Tibial nerve (tissue), 4 donors: ENCODE results near the gene CCDC88A. TPM values are rescaled to one million over a fixed set of nuclear protein-coding genes. Genes with fewer than 3 reads are reported as not detected.
"Not testable (repeated sequence)": the region's sequence is repeated elsewhere in the genome, so short reads cannot be mapped to it uniquely, and the experiment has no call there.

Experiments used
- DNase-seq, 2 donors: peaks; one replicate each; pipeline ENCODE4 v3.0.0-alpha.2; 2019; ENCODE audit warnings: low spot score in 2 of 2
- H3K27ac ChIP-seq, 4 donors: fragments of 200-600 bp; sonication (generic) in 3 of 4; one replicate each; pipeline ENCODE4 v1.5.1; 2017 to 2019; ENCODE audit warnings: mild to moderate bottlenecking in 1 of 4
- H3K27me3 ChIP-seq, 2 donors: fragments of 200-600 bp; sonication (generic) in 1 of 2; one replicate each; pipeline versions ENCODE4 v1.5.1 to v1.6.0; 2017 to 2019
- H3K36me3 ChIP-seq, 3 donors: fragments of 200-600 bp; sonication (generic); one replicate each; pipeline ENCODE4 v1.5.1; 2018 to 2019
- H3K4me1 ChIP-seq, 4 donors: fragments of 200-600 bp; sonication (generic) in 3 of 4; one replicate each; pipeline ENCODE4 v1.5.1; 2017 to 2019
- H3K4me3 ChIP-seq, 4 donors: fragments of 200-600 bp; sonication (generic) in 3 of 4; one replicate each; pipeline ENCODE4 v1.5.1; 2017 to 2019; ENCODE audit warnings: mild to moderate bottlenecking in 1 of 4, moderate library complexity in 1 of 4
- H3K9me3 ChIP-seq, 4 donors: fragments of 200-600 bp; sonication (generic) in 3 of 4; one replicate each; pipeline ENCODE4 v1.5.1; 2017 to 2019
- EP300 ChIP-seq, 2 donors: sonication (generic); formaldehyde crosslinking; IDR thresholded peaks; one replicate each; pipeline ENCODE4 v1.6.1; 2017; ENCODE audit warnings: antibody characterized with exemption in 2 of 2, mild to moderate bottlenecking in 1 of 2
- POLR2A ChIP-seq, 2 donors: fragments of 450-650 bp; IDR thresholded peaks; one replicate each; pipeline ENCODE4 v1.6.1; 2017; ENCODE audit warnings: antibody characterized with exemption in 2 of 2, mild to moderate bottlenecking in 2 of 2, moderate library complexity in 2 of 2
- WGBS, 2 donors: methylation state at CpG; one replicate each; pipeline ENCODE4 v1.1.5; 2018; 5-methylcytosine and 5-hydroxymethylcytosine counted together
- total RNA-seq, 4 donors: library from RNA; depleted of rRNA; stranded (reverse); fragments of >200 nt; gene quantifications; one replicate each; pipeline ENCODE4 v1.1.0, GENCODE V29; 2016
- TF ChIP-seq, protein P1 (sequence below), 5 experiments: fragments of 200-600 bp in 3 of 5; fragments of 450-650 bp in 2 of 5; sonication (generic) in 3 of 5; IDR thresholded peaks; one replicate each; pipeline ENCODE4 v1.5.1; 2016 to 2019; ENCODE audit warnings: antibody characterized with exemption in 5 of 5, mild to moderate bottlenecking in 3 of 5, moderate library complexity in 2 of 5

Gene CCDC88A
- total RNA-seq, 4 donors from 2014 or later, result 41.0 to 64.7 (median 57.5) TPM

- 0 to 1% methylated on average over 37 to 43 of the region's 43 CpGs for WGBS, 2 donors
- TF ChIP-seq POLR2A (IDR thresholded peaks at IDR 0.05) (peak; percentile 37 to 41), EP300 (IDR thresholded peaks at IDR 0.05) (peak in 1 of 2 donors; percentile 89)
- TF ChIP-seq, protein P1, sequence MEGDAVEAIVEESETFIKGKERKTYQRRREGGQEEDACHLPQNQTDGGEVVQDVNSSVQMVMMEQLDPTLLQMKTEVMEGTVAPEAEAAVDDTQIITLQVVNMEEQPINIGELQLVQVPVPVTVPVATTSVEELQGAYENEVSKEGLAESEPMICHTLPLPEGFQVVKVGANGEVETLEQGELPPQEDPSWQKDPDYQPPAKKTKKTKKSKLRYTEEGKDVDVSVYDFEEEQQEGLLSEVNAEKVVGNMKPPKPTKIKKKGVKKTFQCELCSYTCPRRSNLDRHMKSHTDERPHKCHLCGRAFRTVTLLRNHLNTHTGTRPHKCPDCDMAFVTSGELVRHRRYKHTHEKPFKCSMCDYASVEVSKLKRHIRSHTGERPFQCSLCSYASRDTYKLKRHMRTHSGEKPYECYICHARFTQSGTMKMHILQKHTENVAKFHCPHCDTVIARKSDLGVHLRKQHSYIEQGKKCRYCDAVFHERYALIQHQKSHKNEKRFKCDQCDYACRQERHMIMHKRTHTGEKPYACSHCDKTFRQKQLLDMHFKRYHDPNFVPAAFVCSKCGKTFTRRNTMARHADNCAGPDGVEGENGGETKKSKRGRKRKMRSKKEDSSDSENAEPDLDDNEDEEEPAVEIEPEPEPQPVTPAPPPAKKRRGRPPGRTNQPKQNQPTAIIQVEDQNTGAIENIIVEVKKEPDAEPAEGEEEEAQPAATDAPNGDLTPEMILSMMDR (IDR thresholded peaks at IDR 0.05), result peak in 2 of 5 experiments; percentile 24 to 35
- peak; percentile 89 to 91 for DNase-seq
Observed at GRCh38 chr2:55268907-55269644, 150.6 kb downstream of the CCDC88A start, which contains the start of gene MTIF2. Gene MTIF2, minus strand, starts transcription at chr2:55269231. Its CDS starts 5,373 bp downstream, at chr2:55263858.

DNA sequence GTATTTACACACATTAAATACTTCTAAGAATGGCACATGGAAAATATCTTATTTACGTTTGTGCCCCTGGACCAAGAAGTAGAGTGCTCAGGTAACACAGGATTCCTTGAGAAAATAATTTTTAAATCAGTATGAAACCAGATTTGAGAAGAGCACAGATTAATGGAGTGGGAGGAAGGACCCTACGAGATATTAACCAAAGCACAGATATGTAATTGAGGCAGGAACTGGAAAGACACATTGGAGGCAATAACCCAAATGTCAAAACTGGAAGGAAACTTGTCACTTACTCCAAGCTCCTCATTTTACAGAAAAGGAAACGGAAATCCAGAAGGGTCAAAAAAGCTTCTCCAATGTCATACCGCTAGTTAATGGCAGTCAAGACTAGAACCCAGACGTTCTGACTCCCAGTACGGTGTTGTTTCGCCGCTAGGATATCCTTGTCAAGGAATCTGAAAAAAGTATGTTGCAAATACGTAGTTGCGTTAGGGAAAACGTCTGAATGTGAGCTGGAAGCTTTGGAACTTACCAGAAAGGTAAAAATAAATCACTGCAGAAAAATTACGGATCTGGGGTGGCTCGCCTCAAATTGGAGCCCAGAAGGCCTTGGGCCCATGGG is 151.3 kb downstream of the CCDC88A start:
- H3K27ac ChIP-seq, result peak overlapping the region; percentile 77 to 89 (median 82)
- peaks cover 2 to 39% (median 4%) of the 10 kb centered on the region in 3 donors for H3K36me3 ChIP-seq
- TF ChIP-seq EP300 (IDR thresholded peaks at IDR 0.05) (no peak), POLR2A (IDR thresholded peaks at IDR 0.05) (no peak)
- TF ChIP-seq, protein P1 (IDR thresholded peaks at IDR 0.05), result no peak
- peaks cover 0 to 15% (median 12%) of the 10 kb centered on the region in 4 donors for H3K4me1 ChIP-seq
- no peak for DNase-seq
- H3K4me3 ChIP-seq, result peak overlapping the region; percentile 59 to 69 (median 62)
- H3K27me3 ChIP-seq, result no peaks in the 10 kb centered on the region
- 17 to 22% methylated on average over 13 of the region's 13 CpGs for WGBS, 2 donors
- no peaks in the 10 kb centered on the region for H3K9me3 ChIP-seq

More at GRCh38 chr2:55268907-55269644, 150.6 kb downstream of the CCDC88A start, which contains the start of gene MTIF2:
- H3K27me3 ChIP-seq, result no peaks in the 10 kb centered on the region
- no peaks in the 10 kb centered on the region for H3K9me3 ChIP-seq
- peak within 1 kb of the TSS; percentile 59 to 69 (median 62) for H3K4me3 ChIP-seq
- peaks cover 0 to 15% (median 12%) of the 10 kb centered on the region in 4 donors for H3K4me1 ChIP-seq
- H3K27ac ChIP-seq, result peak within 1 kb of the TSS; percentile 77 to 89 (median 82)
- H3K36me3 ChIP-seq, result peaks cover 0 to 32% (median 0%) of the 10 kb centered on the region in 3 donors

GRCh38 chr2:55259586-55259985 is 160.1 kb downstream of the CCDC88A start:
- H3K9me3 ChIP-seq, H3K27ac ChIP-seq, DNase-seq, H3K4me3 ChIP-seq, H3K27me3 ChIP-seq, H3K4me1 ChIP-seq: not testable (repeated sequence)
- peaks cover 7 to 90% (median 9%) of the 10 kb centered on the region in 3 donors for H3K36me3 ChIP-seq
- 82 to 83% methylated on average over 3 of the region's 3 CpGs for WGBS, 2 donors

- Histone ChIP-seq H3K36me3 (peaks cover 0 to 86% (median 0%) of the 10 kb centered on the region in 3 donors), H3K27me3 (no peaks in the 10 kb centered on the region), H3K9me3 (no peaks in the 10 kb centered on the region), H3K27ac (no peak overlapping the region), H3K4me1 (no peaks in the 10 kb centered on the region), H3K4me3 (no peak overlapping the region)
- no peak for TF ChIP-seq EP300 (IDR thresholded peaks at IDR 0.05)
- TF ChIP-seq, protein P1 (IDR thresholded peaks at IDR 0.05), result no peak
- TF ChIP-seq POLR2A (IDR thresholded peaks at IDR 0.05), result no peak
- 82% methylated on average over 3 of the region's 3 CpGs for WGBS, 2 donors
- DNase-seq, result no peak
Observed at GRCh38 chr2:55252832-55253231, 166.8 kb downstream of the CCDC88A start.

DNA sequence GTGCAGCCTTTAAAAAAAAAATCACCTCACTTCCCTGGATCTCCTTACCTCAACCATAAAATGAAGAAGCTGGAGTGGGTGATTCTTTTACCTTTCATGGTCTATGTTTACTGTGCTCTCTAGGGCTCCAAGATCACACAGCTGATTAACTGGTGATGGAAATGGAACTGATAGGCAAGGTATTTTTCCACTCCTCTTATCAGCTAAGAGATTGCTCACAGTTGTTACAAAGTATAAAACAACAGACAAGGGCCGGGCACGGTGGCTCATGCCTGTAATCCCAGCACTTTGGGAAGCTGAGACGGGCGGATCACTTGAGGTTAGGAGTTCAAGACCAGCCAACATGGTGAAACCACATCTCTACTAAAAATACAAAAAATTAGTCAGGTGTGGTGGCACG is 172.6 kb downstream of the CCDC88A start:
- TF ChIP-seq POLR2A (IDR thresholded peaks at IDR 0.05) (no peak), EP300 (IDR thresholded peaks at IDR 0.05) (no peak)
- TF ChIP-seq, protein P1 (IDR thresholded peaks at IDR 0.05), result no peak
- DNase-seq, result no peak
- Histone ChIP-seq H3K36me3 (peaks cover 0 to 91% (median 0%) of the 10 kb centered on the region in 3 donors), H3K4me1 (no peaks in the 10 kb centered on the region), H3K9me3 (no peaks in the 10 kb centered on the region), H3K4me3 (no peak overlapping the region), H3K27me3 (no peaks in the 10 kb centered on the region), H3K27ac (no peak overlapping the region)
- WGBS, 2 donors, result 75 to 96% methylated on average over 5 of the region's 5 CpGs
